Midbrain (tissue), 1 donor: ENCODE results near the gene SORBS2.
"Not testable (repeated sequence)": the region's sequence is repeated elsewhere in the genome, so short reads cannot be mapped to it uniquely, and the experiment has no call there.

ENCODE experiments used
- DNase-seq: peaks from one replicate; lab custom pipeline; 2025; lab: John Stamatoyannopoulos, UW

SORBS2 gene

GRCh38 chr4:185736882-185737281 lies 75.1 kb downstream of the SORBS2 start:
- no peak for DNase-seq

DNA sequence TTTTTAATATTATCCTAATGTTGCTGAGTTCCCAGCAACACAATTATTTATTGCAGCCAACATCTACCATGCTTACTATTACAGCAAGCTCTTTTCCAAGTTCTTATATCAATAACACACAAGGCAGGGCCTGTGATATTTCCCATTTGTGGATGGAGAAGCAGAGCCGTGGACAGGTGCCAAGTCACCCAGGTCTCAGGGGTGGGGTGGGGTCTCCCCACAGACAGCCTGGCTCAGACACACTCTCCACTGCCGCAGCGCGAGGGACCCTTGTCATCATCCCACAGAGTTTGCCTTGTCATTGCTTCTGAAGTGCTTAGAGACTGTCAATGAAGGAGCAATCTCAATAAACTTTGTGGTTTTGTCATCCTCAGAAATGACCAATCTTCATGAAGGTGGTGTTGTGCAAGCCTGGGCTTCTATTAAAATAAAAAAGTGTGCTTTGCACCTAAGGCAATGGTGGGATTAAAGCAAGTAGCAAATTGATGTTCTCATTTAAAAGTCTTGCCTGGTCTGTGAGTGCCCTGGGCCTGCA lies 76.1 kb downstream of the SORBS2 start:
- DNase-seq = no peak

DNA sequence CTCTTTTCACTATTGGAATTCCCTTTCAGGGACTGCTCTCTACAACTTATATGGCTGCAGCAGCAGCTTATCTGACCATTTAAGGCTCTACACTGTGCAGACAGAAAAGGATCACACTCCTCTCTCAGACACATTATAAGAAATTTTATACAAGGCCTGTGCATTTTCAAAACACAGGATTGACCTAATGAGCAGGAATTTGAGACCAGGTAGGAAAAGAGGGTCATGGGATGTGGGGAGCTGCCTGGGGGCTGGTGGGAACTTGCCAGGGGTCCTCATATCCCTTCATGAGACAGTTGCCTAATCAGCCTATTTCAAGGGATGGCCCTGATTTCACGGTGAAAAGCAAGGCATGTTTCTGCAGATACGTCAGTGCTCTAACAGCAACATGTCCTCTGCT lies 77.1 kb downstream of the SORBS2 start:
- no peak for DNase-seq

- DNase-seq = no peak
Observed at GRCh38 chr4:185734214-185734613, 77.8 kb downstream of the SORBS2 start.

DNA sequence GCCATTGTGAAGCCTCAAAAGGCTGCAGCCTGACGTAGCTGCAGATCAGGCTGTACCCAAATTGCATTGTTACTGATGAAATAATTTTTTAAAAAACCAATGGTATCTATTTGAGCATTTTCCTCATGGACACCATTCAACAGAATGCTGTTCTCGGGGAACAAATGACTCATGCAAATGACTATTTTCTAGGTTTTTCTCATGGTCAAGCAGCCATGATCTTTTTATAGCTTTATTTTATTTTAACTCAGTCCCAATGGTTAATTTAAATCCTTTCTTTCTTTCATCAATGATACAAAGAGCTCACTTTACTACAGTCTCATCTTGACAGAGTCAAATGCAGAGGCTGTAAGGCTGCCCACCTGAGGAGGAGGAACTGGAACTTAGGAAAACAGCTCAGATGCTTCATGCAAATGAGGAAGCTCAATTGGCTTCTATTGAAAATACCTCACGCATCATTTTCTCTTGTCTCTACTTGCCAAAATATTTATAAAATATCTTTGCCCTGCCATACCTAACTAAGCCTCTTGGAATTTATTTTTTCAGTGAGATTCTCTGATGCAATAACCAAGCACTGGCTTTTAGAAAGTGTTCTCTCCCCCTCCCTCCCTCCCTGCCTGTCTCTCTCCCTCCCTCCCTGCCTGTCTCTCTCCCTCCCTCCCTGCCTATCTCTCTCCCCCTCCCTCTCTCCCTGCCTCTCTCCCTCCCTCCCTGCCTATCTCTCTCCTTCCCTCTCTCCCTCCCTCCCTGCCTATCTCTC lies 81.0 kb downstream of the SORBS2 start:
- DNase-seq = no peak

GRCh38 chr4:185730387-185730786 lies 81.6 kb downstream of the SORBS2 start:
- DNase-seq = no peak

DNA sequence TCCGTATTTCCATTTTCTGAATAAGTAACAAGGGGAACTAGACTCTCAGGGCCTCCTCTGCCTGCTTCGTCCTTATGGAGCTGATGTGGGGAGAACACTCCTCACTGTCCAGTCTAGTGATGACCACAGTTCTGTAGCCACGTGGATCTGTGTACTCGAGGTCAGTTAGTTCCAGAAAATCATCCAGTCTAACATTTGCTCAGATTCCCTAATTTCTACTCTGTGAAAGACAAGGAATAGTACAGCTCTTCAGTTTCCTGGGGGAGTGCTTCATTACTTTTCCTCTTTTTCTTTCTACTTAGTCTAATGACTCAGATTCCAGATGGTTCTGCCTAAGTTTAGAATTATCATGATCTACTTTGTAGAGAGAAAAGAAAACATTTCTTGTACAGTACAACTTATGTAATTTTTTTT lies 82.6 kb downstream of the SORBS2 start:
- no peak for DNase-seq

DNA sequence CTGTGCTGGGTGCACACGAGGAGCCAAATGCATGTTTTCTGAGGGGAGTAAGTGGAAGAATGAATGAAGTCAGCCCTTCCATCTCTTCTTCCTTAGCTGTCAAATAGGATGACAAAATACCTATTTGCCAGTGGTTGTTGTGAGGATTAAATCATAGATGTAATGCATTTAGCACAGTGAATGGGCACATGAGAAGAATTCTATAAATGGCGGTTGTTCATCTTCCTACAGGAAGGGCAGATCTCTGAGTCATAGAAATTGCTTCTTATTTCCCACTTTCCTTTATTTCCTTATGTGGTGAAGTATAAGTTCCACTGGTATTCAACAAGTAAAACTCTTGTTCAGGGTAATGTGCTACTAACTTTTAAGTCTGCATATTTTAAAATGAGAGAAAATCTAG lies 83.1 kb downstream of the SORBS2 start:
- DNase-seq = no peak

GRCh38 chr4:185726931-185727330 lies 85.1 kb downstream of the SORBS2 start:
- DNase-seq = no peak

- no peak for DNase-seq
Observed at GRCh38 chr4:185723631-185724260, 88.2 kb downstream of the SORBS2 start.

- DNase-seq = no peak
Observed at GRCh38 chr4:185722029-185722316, 90.0 kb downstream of the SORBS2 start.

DNA sequence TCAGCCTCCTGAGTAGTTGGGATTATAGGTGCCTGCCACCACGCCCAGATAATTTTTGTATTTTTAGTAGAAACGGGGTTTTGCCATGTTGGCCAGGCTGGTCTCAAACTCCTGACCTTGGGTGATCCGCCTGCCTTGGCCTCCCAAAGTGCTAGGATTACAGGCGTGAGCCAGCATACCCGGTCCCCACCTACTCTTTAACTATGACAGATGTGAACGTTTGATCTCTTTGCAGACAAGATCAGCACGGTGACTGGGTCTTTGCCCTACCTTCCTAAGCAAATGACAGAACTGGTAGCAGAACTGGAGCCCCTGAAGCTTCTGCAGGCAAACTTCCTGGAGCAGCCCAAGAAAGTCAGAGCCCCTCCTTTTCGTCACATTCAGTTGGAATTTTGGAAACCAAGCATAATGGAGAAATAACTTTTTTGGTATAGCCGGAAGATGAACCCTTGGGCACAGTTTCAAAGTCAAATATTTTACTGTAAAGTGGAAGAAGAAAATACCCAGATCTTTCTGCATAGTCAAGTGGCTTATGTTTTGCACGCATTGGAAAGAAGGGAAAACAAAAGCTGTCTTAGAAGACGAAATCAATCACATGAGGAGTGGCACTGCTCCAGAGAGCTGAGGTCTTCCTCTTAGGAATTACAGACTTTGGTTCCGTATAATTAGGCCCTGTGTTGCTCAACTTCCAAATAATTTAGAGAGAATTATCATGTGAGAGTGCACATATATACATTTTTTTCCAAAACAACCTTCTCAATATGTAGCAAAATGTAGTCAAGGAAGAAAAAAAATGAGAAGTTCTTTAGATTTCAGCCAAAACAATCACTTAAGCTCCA lies 90.6 kb downstream of the SORBS2 start:
- DNase-seq = no peak

DNA sequence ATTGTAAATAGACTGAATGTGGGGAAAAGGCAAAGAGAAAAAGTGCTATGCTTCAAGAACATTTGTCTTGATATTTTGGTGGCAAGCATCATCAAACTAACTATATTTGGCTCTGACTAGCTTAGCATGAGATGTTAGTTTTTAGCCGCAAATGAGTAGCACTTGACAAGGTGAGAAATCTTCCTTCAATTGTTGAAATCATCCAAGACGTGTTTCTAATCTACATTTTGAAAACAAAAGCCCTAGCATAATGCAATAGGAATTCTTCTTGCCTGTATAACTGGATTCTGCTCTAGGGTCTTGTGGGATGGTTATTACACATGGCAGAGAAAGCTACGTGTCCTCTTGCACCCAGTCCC lies 92.5 kb downstream of the SORBS2 start:
- DNase-seq = no peak

DNA sequence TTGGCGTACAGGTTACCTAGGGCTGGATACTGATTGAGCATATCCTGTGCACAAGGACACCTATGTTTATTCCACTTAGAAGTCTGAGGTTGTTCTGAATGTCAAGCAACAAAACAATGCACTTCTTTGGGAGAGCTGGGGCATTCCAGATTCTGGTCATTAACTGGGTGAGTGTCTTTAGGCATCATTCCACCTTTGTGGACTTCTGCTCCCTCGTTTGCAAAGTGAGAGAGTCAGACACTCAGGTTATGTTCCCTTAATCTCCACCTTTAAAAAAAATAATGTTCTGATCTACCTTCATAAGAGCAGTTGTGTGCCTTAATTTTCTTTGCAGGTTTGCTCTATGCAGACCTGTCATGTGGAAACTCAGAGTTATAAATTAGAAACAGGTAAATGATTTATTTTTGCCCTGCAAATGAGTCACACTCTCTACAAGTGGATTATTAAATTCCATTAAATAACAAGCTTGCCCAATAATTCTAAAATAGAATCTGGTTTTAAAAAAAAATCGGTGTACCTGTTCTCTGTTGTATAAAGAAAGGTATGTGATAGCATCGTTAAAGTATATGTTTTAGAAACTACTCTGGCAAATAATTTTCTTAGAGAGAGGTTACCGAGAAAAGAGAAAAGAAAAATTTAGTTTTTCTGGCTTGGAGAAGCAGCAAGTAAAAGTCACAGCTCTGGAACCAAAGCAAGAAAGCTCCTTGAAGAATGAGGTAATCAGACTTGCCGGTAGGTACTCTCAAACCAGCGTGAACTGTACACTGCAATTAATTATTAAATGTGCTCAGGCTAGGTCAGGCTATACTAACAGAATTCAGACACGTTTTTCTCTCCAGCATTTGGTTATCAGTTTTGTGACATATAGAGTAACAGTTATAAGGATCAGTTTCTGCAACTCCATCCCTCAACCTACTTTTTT lies 93.2 kb downstream of the SORBS2 start:
- no peak for DNase-seq

- no peak for DNase-seq
Observed at GRCh38 chr4:185717377-185717741, 94.6 kb downstream of the SORBS2 start.

DNA sequence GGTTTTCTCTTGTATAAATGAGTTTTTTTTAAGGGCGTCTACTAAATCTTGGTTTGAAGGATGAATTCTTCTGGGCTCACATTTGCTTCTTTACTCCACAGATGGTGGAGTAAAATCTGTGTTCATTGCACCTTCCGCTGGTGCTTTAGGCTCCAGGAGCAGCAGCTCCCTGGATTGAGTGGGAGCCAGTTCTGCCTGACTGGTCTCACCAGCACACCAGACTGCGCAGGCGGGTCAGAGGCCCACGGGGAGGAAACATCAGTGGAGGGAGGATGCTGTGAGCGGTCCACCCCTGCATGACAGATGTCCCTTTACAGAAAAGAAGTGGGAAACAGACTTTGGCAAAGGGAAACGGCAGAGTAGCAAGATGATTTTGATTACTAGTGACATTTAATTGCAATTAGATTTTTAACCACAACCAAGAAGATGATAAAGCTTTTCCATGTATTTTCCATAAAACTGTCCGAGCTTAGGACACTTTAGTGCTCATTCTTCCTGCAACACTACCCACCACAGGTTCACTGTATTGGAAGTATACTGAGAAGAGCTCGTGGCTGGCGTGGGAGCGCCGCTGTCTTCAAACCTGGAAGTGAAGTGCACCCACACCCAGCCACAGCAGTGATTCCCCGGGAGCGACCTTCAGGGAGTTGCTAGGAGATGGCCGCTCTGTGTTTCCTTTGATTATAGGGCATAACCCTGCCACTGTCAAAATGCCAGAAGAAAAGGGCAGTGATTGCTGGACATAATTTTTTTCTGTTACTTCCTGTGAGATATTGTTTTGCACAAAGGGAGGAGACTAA lies 95.2 kb downstream of the SORBS2 start:
- no peak for DNase-seq

GRCh38 chr4:185716141-185716551 lies 95.8 kb downstream of the SORBS2 start:
- DNase-seq = no peak

GRCh38 chr4:185714524-185714923 lies 97.5 kb downstream of the SORBS2 start:
- not testable (repeated sequence) for DNase-seq

DNA sequence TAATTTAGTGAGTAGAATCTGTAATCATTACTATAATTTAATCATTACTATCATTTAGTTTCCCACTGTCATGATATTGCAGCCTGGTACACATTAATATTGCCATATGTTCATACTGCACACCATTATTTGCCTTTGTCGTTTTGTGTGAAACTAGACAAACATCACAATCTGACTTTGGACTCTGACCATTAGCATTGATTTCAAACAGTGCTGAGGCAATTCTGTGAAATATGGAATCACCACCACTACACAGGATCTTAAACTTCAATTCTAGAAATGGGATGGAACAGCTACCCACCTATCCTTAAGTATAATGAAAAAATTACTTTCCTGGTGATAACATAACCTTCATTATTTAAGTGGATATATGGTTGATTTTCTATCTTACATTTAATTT lies 98.3 kb downstream of the SORBS2 start:
- DNase-seq = no peak

- no peak for DNase-seq
Observed at GRCh38 chr4:185713272-185713671, 98.7 kb downstream of the SORBS2 start.
